NOMO-1 treated with DMSO at 0.1 percent for 48 hours (cell line): ENCODE results near the gene PELI1.

Source experiments
- DNase-seq: peaks from one replicate; lab custom pipeline; 2025; ENCODE audit not compliant: unreplicated experiment; lab: John Stamatoyannopoulos, UW

Gene PELI1

GRCh38 chr2:64157792-64158191, 13.6 kb upstream of the PELI1 start:
- DNase-seq, result no peak

GRCh38 chr2:64153811-64154210, 9.6 kb upstream of the PELI1 start:
- no peak for DNase-seq

- no peak for DNase-seq
Observed at GRCh38 chr2:64151476-64151875, 7.3 kb upstream of the PELI1 start.

- DNase-seq, result no peak
Observed at GRCh38 chr2:64145714-64146113, 1.5 kb upstream of the PELI1 start.

- DNase-seq, result no peak
Observed at GRCh38 chr2:64145119-64145518, 899 bp upstream of the PELI1 start.

GRCh38 chr2:64143169-64144056, 807 bp downstream of the PELI1 start:
- DNase-seq, result peak; percentile 26

GRCh38 chr2:64142741-64143168, 1.5 kb downstream of the PELI1 start:
- DNase-seq, result no peak

GRCh38 chr2:64141674-64142405, 2.4 kb downstream of the PELI1 start:
- DNase-seq, result no peak

- no peak for DNase-seq
Observed at GRCh38 chr2:64140665-64141200, 3.5 kb downstream of the PELI1 start.

- DNase-seq, result no peak
Observed at GRCh38 chr2:64139956-64140355, 4.3 kb downstream of the PELI1 start.

GRCh38 chr2:64137996-64138395, 6.2 kb downstream of the PELI1 start:
- no peak for DNase-seq

- DNase-seq, result peak; percentile 48
Observed at GRCh38 chr2:64137567-64137966, 6.7 kb downstream of the PELI1 start.

GRCh38 chr2:64135421-64135820, 8.8 kb downstream of the PELI1 start:
- DNase-seq, result no peak

- no peak for DNase-seq
Observed at GRCh38 chr2:64134813-64135212, 9.4 kb downstream of the PELI1 start.

GRCh38 chr2:64133828-64134227, 10.4 kb downstream of the PELI1 start:
- DNase-seq, result no peak

- no peak for DNase-seq
Observed at GRCh38 chr2:64133354-64133753, 10.9 kb downstream of the PELI1 start.

- no peak for DNase-seq
Observed at GRCh38 chr2:64130333-64130732, 13.9 kb downstream of the PELI1 start.

GRCh38 chr2:64128943-64129391, 15.3 kb downstream of the PELI1 start:
- DNase-seq, result no peak

GRCh38 chr2:64128406-64128805, 15.8 kb downstream of the PELI1 start:
- DNase-seq, result no peak

- no peak for DNase-seq
Observed at GRCh38 chr2:64127119-64127518, 17.1 kb downstream of the PELI1 start.

GRCh38 chr2:64126601-64127000, 17.6 kb downstream of the PELI1 start:
- no peak for DNase-seq

- DNase-seq, result no peak
Observed at GRCh38 chr2:64124571-64124970, 19.6 kb downstream of the PELI1 start.
